GM21529 (cell line): Measurements from ENCODE around the gene SSTR3.
"Not testable (repeated sequence)": the region's sequence is repeated elsewhere in the genome, so short reads cannot be mapped to it uniquely, and the experiment has no call there.

ENCODE experiments used
- ATAC-seq: cut with Tn5 transposase; IDR thresholded peaks from one replicate; pipeline ENCODE4 v1.9.1; 2021; ENCODE audit not compliant: unreplicated experiment

Gene SSTR3

DNA sequence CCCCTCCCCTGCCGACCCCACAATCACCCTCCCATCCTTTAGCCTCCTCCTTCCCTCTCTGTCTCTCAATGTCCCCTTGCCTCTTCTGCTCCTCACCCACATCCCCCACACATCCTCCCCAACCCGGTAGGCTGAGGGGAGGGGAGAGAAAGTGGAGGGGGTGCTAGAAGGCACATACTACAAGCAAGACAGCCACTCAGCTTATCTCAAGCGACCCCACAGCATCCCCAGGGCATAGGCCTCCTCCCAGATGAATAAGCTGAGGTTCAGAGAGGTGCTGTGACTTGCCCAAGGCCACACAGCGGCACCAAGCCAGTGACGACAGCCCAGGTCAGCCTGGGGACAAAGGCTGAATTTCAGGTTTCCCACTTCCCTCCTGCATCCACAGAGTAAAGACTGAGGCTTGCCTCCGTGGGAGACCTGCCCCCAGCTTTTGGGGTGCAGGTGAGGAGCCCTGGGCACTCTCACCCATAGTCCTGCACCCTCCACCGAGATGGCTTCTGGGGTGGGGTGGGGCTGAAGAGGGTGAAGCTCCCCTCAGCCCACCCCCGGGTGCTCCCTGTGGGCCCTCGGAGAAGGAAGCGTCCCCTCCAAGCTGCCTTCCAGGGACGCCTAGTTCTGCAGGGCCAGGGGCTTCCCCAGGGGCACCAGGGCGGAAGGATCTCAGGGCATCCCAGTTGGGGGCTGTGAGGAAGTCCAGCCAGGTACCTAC lies 31.3 kb upstream of the SSTR3 start:
- peak; percentile 6 for ATAC-seq

DNA sequence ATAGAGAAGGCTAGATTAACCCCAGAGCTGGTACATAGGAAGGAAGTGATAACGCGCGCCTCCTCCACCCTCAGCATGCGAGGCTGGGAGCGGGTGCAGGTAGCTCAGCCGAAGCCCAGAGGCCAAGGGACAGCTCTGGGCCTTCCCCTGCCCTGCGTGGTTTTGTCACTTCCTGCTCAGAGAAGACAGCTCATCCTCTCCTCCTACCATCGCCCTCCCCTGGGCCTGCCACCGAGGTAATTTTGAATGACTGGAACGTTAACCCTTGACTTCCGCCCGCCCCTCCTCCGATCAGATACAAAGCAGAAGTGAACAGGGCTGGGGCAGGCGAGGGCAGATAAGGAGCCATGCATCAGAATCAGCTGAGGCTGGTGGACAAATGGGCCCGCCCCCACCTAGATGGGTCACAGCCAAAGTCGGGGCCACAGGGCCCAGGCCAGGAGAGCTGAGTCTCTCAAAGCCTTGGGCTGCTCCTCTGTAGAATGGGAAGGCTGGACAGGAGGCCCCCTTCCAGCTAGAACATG lies 30.2 kb upstream of the SSTR3 start:
- peak; percentile 65 for ATAC-seq

DNA sequence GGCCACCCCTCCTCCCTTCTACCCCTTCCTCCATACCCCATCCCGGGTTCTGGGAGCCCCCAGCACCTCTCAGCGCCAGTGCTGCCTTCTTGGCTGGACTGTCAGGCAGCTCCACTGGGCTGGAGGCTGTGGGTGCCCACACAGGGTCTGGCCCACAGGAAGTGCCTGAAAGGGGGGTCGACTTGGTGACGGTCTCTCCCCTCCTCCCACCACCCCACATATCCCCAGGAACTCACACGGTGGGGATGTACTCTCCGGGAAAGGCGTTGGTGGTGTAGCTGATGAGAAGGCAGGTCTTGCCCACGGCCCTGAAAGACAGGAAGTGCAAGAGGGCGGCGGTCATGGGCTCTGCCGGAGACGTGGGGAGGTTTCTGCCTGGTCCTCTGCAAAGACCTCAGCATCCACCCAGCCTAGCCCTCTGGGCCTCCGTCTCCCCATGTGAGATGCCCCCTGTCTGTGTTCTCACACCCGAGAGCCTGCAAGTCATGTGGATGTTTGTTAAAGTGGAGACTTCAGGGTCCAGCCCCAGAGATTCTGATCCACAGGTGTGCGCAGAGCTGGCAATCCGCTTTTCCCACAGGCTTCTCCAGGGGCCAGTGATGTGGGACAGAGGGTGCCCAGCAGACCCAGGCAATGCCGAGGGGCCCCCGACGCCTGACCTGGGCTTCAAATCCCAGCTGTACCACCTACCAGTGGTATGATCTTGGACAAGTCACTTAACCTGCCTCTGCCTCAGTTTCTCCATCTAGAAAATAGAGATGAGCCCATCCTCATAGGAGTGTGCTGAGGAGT lies 29.3 kb upstream of the SSTR3 start:
- ATAC-seq, result no peak

DNA sequence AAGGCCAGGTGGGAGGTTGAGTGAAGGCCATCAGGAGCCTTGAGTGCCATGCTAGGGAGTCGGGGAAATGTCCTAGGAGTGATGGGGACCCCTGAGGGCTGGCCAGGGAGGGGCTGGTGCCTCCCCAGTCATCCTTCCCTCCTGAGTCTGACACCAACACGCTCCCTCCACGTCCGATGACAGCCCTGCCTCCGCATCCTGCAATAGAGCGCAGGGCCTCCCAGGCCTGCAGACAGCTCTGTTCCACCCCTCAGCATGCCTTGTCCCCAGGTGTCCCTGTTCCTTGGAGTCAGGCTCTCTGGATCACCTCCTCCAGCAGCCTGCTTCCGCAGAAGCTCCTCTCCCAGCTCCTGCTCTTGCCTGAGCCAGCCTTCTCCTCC lies 28.7 kb upstream of the SSTR3 start:
- no peak for ATAC-seq

DNA sequence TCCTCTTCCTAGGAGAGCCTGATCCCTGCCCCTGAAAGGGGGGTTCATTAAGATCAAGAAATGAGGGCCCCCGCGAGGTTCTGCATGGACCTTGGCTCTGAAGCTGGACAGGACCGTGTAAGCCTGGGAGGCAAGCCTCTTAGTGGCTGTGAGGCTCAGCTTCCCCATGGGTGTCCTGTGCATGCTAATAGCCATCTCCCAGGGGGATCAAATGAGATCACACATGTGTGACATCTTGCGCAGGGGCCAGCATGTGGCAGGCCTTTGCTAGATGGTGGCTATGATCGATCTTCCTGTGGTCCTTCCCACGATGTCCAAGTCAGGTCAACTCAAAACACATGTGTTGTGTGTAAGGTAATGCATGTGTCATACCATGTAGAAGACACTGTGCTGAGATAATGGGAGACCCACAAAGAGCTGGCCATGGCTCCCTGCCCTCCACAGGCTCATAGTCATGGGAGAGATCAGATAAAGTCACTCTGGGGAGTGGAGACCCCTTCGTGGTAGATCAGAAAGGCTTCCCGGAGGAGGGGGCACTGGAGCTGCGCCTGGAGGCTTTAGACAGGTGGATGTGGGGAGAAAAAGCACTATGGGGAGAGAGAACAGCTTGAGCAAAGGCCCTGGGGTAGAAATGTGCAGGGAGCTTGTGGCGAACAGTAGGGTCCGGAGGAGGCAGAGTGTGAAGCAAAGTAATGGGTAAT lies 28.1 kb upstream of the SSTR3 start:
- ATAC-seq, result no peak

DNA sequence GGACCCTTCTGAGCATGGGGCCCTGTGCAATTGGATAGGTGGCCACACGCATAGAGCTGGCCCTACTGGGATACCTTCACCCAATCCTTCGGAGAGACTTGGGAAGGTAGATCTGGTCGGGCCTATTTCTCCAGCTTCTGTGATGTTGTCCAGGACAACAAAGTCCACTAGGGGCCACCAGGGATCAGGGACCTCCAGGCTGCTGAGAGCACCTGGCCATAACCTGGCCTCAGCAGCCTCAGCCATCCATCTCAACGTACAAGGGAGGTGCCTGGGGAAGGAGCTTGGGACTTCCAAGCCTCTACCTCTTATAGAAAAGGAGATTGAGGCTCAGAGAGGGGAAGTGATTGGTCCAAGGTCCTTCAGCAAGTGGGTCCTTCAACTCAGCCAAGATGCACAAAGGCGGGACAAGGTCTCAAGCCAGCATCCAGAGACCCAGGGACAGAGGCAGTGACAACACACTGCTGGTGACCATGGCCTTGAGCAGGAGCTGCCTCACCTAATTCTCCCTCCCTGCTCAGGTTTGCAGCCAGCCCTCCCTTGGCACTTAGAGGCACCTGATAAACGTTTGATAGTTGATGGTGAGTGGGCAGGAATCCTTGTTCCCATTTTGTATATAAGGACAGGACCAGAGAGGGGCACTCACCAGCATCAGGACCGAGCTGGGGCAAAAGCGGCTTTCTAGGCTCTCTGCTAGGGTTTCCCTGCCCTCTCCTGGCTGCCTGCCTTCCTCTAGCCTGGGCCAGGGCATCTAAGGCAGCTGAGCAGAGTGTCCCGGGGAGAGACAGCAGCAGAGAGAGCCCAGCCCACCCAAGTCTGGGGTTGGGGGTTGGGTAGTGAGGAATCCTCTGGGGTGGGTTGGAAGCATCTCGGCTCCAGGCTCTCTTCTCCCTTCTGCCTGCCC lies 27.3 kb upstream of the SSTR3 start:
- ATAC-seq, result no peak

DNA sequence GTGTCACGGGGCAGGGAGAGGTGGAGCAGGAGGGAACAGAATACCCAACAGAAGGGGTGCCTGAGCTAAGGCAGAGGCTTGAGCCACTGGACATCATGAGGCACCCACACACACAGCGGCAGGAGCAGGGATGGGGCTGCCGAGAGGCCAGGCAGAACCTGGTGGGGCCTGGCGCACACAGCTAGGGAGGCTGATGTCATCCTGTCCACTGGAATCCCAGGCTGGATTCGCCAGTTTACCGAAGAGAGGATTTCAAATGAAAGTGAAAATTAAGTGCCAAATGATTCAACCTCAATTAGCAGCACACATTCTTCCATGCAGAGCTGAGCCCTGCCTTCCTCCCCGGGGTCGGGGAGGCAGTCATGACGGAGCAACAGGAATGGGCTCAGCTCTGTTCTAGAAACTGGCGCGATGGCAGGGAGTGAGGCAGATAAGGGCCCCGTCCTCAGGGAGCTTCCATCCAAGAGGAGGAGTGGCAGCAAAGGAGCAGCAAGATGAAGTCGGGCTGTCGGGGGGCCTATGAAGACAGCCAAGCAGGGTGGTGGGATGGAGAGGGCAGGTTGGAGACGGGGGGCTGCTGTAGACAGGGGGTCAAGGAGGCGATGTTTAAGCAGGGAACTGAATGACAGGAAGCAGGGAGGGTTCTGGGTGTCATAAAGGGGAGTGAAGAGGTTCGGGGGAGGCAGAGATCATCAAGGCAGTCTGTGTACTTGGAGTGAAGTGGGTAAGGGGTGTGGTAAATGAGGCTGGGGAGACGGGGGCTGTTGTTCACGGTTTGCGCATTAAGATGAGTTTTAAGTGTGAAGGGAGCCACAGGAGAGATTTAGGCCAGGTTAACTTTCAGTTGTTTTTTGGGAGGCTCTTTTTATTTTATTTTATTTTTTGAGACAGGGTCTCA lies 25.3 kb upstream of the SSTR3 start:
- ATAC-seq, result no peak

DNA sequence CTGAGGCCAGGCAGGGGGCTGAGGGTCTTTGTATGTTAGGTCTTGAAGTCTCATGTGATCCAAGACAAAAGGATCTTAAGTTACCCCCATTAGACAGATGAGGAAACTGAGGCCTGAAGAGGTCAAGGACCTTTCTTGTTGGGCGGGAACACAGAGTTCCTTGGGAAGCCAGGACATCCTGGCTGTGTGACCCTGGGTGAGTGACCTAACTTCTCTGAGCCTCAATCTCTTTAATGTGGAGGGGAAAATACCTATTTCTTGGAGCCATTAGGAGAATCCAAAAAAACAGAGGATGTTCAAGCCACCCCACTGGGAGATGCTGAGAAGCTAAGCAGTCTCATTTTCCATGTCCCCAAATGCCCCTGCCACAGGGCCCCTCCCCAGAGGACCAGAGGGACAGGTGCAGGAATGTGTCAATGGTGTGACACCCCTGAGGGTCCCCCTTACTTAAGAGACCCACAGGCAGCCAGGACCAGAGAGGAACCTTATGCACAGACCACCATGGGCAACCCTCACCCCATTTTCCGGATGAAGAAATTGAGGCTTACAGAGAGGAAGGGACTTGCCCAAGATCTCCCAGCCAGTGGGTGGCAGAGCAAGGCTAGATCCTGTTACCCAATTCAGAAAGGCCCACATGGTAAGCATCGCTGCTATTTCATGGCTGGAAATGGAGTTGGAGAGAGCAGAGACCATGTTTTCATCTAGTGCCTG lies 23.8 kb upstream of the SSTR3 start:
- no peak for ATAC-seq

DNA sequence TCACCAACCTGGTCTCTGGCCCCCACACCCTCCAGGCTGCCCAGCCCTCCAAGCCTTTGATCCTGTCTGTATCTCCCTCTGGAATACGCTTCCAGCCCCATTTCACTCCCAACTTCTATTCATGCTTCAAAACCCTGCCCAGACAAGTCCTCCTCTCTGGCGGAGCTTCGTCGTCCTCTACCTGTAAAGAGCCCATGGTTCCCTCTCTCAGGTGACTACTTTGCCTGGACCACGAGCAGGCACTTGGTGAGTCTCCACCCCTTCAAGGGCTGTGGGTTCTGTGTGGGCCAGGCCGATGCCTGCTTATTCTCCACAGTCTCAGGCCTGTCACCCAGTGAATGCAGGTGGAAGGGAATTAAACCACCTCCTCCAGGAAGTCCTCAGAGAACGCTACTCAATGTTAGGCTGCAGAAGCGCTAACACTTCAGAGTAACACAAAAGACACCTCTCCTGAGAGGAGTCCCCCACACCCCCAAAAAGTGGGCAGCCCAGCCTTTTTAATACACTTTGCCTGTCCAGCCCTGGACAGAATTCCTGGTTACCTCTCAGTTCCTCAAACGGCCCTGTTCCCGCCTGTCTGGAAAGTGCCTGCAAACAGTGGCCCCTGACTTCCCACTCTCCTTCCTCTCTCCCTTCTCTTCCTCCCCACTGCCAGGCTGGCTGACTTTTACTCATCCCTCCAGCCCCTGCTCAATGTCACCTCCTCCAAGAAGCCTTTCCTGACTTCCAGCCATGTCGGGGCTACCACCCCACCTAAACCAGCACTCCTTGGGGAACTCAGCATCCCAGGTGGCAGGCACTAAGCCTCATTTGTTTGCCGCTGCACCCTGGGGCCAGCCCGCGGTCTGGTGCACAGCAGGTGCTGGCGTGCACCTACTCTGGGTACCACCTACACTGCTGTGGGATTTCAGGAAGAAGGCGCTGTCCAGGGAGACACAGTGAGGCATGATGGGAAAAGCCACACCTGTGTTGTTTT lies 22.7 kb upstream of the SSTR3 start:
- ATAC-seq, result no peak

DNA sequence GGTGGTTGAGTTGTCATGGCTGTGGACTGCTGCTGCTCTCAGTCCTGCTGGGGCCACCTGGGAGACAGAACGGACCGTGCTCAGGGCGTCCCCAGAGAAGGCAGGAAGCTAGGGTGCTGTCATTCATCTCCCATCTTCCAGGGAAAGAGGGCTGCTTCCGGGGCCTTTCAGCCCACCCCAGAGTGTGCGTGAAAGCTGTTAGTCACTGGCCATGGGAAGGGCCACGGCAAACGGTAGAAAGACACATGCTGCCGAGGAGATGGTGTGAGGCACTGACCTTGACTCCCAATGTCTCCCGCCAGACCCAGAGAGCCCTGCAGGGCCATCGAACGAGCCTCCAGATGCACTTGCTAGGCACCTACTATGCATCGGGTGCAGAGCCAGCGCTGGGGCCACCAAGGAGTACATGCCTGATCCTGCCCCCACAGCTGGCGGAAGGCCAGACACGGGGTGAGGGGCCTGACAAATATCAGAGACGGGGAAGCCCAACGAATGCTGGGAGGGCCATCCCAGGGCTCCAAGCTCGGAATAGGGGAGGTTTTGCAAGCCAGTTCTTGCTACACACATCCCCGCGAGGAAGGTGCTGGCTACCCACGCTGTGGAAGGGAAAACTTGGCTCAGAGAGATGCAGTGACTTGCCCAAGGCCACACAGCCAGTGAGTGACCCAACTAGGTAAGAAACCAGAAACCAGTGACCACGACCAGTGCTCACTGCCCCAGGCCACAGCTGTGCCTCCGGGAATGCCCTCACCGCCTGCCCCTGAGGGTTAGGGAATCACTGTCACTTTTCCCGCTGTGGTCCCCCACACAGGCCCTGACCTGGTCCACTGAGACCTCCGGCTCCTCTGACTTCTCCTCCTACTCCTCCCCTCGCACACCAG lies 21.7 kb upstream of the SSTR3 start:
- no peak for ATAC-seq

DNA sequence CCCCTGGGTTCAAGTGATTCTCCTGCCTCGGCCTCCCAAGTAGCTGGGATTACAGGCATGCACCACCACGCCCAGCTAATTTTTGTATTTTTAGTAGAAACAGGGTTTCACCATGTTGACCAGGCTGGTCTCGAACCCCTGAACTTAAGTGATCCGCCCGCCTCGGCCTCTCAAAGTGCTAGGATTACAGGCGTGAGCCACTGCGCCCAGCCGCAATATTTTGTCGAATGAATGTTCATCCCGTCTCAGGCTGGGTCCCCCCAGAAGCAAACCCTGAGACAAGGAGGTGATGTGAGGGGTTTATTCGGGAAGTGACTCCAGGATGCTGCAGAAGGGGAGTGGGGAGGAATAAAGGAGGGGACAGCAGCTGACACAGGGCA lies 21.1 kb upstream of the SSTR3 start:
- ATAC-seq, result not testable (repeated sequence)

DNA sequence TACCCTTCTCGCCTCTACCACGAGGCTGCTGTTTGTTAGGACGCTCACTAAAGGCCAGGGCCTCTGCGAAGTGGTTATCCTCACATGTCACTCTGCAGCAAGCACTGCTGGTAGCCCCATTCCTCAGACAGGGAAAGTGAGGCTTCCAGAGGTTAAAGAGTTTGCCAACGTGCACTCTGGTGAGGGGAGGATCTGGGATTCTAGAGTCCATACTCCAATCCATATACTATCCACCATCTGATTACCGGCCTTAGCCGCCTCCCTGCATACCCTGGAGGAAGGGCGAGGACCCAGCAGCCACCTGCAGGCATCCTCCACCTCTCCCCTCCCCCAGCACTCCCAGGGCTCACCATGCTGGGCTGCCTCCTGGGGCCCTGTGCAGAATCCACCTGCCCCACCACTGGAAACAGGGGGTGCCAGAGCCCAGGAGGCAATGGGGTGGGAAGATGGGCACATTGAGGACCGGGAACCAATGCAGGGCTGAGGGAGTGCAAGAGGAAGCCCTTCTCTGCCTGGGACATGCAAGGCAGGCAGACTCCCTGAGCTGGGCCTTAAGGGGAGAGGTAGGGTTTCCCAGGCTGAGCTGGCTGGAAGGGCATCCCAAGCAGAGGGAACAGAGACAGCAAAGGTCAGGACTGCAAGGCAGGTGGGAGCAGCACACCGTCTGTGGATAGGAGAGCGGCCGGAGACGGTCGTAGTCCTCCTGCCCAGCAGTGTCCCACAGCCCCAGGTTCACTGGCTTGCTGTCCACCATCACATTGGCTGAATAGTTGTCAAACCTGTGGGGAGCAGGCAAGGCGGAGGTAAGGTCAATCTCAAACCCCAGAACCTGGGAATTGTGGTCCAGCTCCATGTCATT lies 20.1 kb upstream of the SSTR3 start:
- ATAC-seq, result no peak

DNA sequence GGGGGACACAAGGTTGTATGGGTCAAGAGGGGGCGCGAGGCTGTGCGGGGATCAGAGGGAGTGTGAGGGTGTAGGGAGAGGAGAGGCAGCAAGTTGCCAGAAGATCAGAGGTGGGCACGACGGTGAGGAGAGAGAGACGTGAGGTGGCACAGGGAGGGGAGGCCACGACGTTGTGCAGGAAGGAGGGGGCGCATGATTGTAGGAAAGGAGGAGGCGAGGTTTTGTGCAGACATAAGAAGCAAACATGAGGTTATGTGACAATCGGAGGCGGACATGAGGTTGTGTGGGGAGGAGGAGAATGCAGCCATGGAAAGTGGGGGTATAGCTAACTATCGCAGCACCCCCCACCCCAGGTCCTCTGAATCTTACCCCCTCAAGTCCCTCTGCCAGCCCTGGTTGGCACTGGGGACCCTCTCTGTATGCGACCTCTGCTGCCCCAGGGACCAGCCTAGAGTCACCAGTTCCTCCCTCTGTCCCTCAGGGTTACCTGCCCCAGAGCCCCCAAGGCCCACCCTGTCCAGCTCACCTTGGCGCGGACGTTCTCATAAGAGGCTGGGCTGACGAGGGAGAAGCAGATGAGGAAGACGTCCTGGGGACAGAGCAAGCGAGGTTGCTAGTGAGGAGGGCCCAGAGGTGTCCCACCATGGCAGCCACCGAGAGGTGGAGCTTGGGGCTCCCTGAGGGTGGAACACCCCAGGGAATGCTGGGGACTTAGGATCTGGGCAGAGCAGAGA lies 19.3 kb upstream of the SSTR3 start:
- ATAC-seq, result no peak

DNA sequence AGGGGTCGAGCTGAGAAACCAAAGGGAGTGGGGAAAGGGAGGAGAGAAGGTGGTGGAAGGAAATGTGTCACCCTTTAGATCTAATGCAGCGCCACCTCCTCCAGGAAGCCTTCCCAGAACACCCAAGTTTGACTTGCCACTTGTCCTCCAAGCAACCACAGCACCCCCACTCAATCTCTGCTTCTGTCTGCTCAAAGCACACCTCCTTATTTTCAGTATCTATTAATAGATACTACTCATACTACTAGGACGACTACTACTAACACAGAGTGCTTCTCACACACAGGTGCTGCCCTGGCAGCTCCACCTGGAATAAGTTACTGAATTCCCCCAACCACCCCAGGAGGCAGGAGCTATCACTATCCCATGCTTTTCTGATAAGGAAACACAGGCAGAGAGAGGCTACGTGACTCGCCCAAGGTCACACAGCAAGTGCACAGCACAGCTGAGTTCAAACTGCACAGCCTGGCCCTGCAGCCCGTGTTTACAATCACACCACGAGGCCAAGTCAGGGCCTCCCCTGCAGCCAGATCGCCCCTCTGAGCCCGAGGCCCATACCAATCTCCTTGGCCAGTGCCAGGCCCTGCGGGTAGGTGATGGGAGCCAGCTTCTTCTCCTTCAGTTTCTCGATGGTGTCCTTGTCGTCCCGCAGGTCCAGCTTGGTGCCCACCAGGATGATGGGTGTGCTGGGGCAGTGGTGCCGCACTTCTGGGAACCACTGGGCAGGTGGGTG lies 18.6 kb upstream of the SSTR3 start:
- ATAC-seq, result peak; percentile 54
